ENCODE data around the gene EPS15. TPM values are rescaled to one million over a fixed set of nuclear protein-coding genes. Genes with fewer than 3 reads are reported as not detected.

Gene EPS15
- total and polyA plus RNA-seq, 12 donors, result 12.4 to 81.4 (median 63.0) TPM

GRCh38 chr1:51314974-51315373 lies 204.1 kb downstream of the EPS15 start:
- intact Hi-C loops (cut with DNase I), result no loop called here
- WGBS, 2 donors, result 71 to 78% methylated on average over 3 of the region's 3 CpGs
- peaks cover 0 to 19% (median 0%) of the 10 kb centered on the region in 9 donors for H3K4me1 ChIP-seq
- H3K36me3 ChIP-seq, result peaks cover 0 to 21% (median 0%) of the 10 kb centered on the region in 9 donors
- H3K9me3 ChIP-seq, result no peaks in the 10 kb centered on the region
- H3K27me3 ChIP-seq, result no peaks in the 10 kb centered on the region
- TF ChIP-seq CTCF (IDR thresholded peaks at IDR 0.05), result no peak
- ATAC-seq, result no peak
- H3K4me3 ChIP-seq, result no peak overlapping the region
- no peak overlapping the region for H3K27ac ChIP-seq
- DNase-seq, result no peak

- H3K9me3 ChIP-seq, result no peaks in the 10 kb centered on the region
- intact Hi-C loops (cut with DNase I), result no loop called here
- H3K27me3 ChIP-seq, result no peaks in the 10 kb centered on the region
- no peak overlapping the region for H3K4me3 ChIP-seq
- DNase-seq (no peak), ATAC-seq (peak in 3 of 8 donors; percentile 19 to 52 (median 29))
- WGBS, 2 donors, result 73 to 81% methylated on average over 12 of the region's 12 CpGs
- no peak for TF ChIP-seq CTCF (IDR thresholded peaks at IDR 0.05)
- H3K27ac ChIP-seq, result peak overlapping the region in 1 of 10 donors; percentile 70
- H3K4me1 ChIP-seq, result peaks cover 0 to 19% (median 0%) of the 10 kb centered on the region in 9 donors
- peaks cover 0 to 21% (median 0%) of the 10 kb centered on the region in 9 donors for H3K36me3 ChIP-seq
Measured at GRCh38 chr1:51313961-51314777, 204.9 kb downstream of the EPS15 start.

GRCh38 chr1:51313268-51313852 lies 205.7 kb downstream of the EPS15 start:
- peak in 2 of 9 donors; percentile 15 to 18 for TF ChIP-seq CTCF (IDR thresholded peaks at IDR 0.05)
- no peak overlapping the region for H3K4me3 ChIP-seq
- 92 to 96% methylated on average over 5 of the region's 5 CpGs for WGBS, 2 donors
- no peak for ATAC-seq
- peaks cover 0 to 19% (median 0%) of the 10 kb centered on the region in 9 donors for H3K4me1 ChIP-seq
- no peaks in the 10 kb centered on the region for H3K27me3 ChIP-seq
- peak overlapping the region in 1 of 10 donors; percentile 70 for H3K27ac ChIP-seq
- intact Hi-C loops (cut with DNase I), result no loop called here
- H3K9me3 ChIP-seq, result no peaks in the 10 kb centered on the region
- peaks cover 0 to 21% (median 0%) of the 10 kb centered on the region in 9 donors for H3K36me3 ChIP-seq
- no peak for DNase-seq

- Histone ChIP-seq H3K27ac (no peak overlapping the region), H3K4me3 (no peak overlapping the region), H3K27me3 (no peaks in the 10 kb centered on the region), H3K4me1 (peaks cover 0 to 19% (median 0%) of the 10 kb centered on the region in 9 donors), H3K36me3 (peaks cover 0 to 21% (median 0%) of the 10 kb centered on the region in 9 donors), H3K9me3 (no peaks in the 10 kb centered on the region)
- 76 to 83% methylated on average over 4 of the region's 4 CpGs for WGBS, 2 donors
- TF ChIP-seq CTCF (IDR thresholded peaks at IDR 0.05), result no peak
- no peak for DNase-seq
- no peak for ATAC-seq
- intact Hi-C loops (cut with DNase I), result no loop called here
Measured at GRCh38 chr1:51312718-51313117, 206.3 kb downstream of the EPS15 start.

Measured in heart right ventricle (tissue), 16 donors.